Stromal cell of bone marrow (primary cell): Measurements from ENCODE around the gene DICER1.
"Not testable (repeated sequence)": the region's sequence is repeated elsewhere in the genome, so short reads cannot be mapped to it uniquely, and the experiment has no call there.

ENCODE experiments used
- DNase-seq: peaks from one replicate; pipeline ENCODE4 v3.0.0-alpha.2; 2012; ENCODE audit warnings: low read depth

The DICER1 gene

GRCh38 chr14:95157327-95158189, at the start of gene DICER1:
Gene DICER1 (minus strand): TSS chr14:95157529. CDS start chr14:95133458, 24,071 bp downstream.
- DNase-seq, result peak; percentile 83

GRCh38 chr14:95206534-95206933, 49.2 kb upstream of the DICER1 start:
- DNase-seq, result peak; percentile 52

- DNase-seq, result no peak
Observed at GRCh38 chr14:95204705-95205104, 47.4 kb upstream of the DICER1 start.

GRCh38 chr14:95201745-95202144, 44.4 kb upstream of the DICER1 start:
- not testable (repeated sequence) for DNase-seq

GRCh38 chr14:95200404-95200803, 43.1 kb upstream of the DICER1 start:
- no peak for DNase-seq

- DNase-seq, result no peak
Observed at GRCh38 chr14:95199298-95199983, 42.1 kb upstream of the DICER1 start.

GRCh38 chr14:95198320-95198719, 41.0 kb upstream of the DICER1 start:
- no peak for DNase-seq

- DNase-seq, result no peak
Observed at GRCh38 chr14:95197551-95197950, 40.2 kb upstream of the DICER1 start.

- DNase-seq, result no peak
Observed at GRCh38 chr14:95196826-95197545, 39.7 kb upstream of the DICER1 start.

GRCh38 chr14:95196268-95196667, 38.9 kb upstream of the DICER1 start:
- DNase-seq, result no peak

- no peak for DNase-seq
Observed at GRCh38 chr14:95195031-95195430, 37.7 kb upstream of the DICER1 start.

- DNase-seq, result no peak
Observed at GRCh38 chr14:95193081-95193480, 35.8 kb upstream of the DICER1 start.

- no peak for DNase-seq
Observed at GRCh38 chr14:95192311-95192710, 35.0 kb upstream of the DICER1 start.

- DNase-seq, result no peak
Observed at GRCh38 chr14:95191445-95192199, 34.3 kb upstream of the DICER1 start.

GRCh38 chr14:95190857-95191256, 33.5 kb upstream of the DICER1 start:
- DNase-seq, result no peak

- no peak for DNase-seq
Observed at GRCh38 chr14:95190346-95190840, 33.1 kb upstream of the DICER1 start.

GRCh38 chr14:95189367-95190132, 32.2 kb upstream of the DICER1 start:
- DNase-seq, result no peak

GRCh38 chr14:95188380-95188779, 31.1 kb upstream of the DICER1 start:
- no peak for DNase-seq

- no peak for DNase-seq
Observed at GRCh38 chr14:95185767-95186392, 28.6 kb upstream of the DICER1 start.

GRCh38 chr14:95185033-95185766, 27.9 kb upstream of the DICER1 start:
- DNase-seq, result peak; percentile 39
